ENCODE results near the gene DOCK8.

DNA sequence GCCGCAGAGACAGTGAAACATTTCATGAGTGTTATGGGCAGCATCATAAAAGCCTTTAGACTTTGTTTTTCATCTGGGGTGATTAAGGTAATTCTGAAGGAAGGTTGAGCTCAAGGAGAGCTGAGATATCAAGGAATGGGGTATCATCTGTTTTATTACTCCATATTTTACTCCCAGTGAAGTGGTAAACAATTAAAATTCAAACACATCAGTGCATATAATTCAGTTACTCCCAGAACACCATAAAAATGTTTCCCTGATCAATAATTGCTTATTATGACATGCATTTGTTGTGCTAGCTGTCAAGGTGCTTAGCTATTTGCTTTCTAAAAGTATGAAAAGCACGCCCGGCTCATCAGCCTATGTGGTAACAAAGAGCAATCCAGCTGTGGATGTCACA, 81.7 kb downstream of the DOCK8 start:
- TF ChIP-seq, protein P1, sequence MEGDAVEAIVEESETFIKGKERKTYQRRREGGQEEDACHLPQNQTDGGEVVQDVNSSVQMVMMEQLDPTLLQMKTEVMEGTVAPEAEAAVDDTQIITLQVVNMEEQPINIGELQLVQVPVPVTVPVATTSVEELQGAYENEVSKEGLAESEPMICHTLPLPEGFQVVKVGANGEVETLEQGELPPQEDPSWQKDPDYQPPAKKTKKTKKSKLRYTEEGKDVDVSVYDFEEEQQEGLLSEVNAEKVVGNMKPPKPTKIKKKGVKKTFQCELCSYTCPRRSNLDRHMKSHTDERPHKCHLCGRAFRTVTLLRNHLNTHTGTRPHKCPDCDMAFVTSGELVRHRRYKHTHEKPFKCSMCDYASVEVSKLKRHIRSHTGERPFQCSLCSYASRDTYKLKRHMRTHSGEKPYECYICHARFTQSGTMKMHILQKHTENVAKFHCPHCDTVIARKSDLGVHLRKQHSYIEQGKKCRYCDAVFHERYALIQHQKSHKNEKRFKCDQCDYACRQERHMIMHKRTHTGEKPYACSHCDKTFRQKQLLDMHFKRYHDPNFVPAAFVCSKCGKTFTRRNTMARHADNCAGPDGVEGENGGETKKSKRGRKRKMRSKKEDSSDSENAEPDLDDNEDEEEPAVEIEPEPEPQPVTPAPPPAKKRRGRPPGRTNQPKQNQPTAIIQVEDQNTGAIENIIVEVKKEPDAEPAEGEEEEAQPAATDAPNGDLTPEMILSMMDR (IDR thresholded peaks at IDR 0.05; ENCODE audit: insufficient read depth, low read depth, low read length) = no peak
- TF ChIP-seq EZH2 (IDR thresholded peaks at IDR 0.05; ENCODE audit: insufficient read depth, low read length) = no peak
